Colonic mucosa (tissue), 4 donors: ENCODE data around the gene TFIP11. TPM values are rescaled to one million over a fixed set of nuclear protein-coding genes. Genes with fewer than 3 reads are reported as not detected.

Experiments
- DNase-seq: peaks from one replicate; pipeline ENCODE4 v3.0.0-alpha.2; 2020
- H3K27ac ChIP-seq: fragments of 200-600 bp; one replicate; pipeline ENCODE4 v1.8.0; 2021
- H3K27me3 ChIP-seq: fragments of 200-600 bp; one replicate; pipeline ENCODE4 v1.8.0; 2021
- H3K36me3 ChIP-seq: fragments of 200-600 bp; one replicate; pipeline ENCODE4 v1.8.0; 2021
- H3K4me1 ChIP-seq: fragments of 200-600 bp; one replicate; pipeline ENCODE4 v1.8.0; 2021; ENCODE audit warnings: mild to moderate bottlenecking
- H3K4me3 ChIP-seq: fragments of 200-600 bp; one replicate; pipeline ENCODE4 v1.8.0; 2021
- H3K9ac ChIP-seq, 2 donors: one replicate each; pipeline ENCODE4 v1.7.0; 2013; ENCODE audit warnings: control low read depth in 2 of 2, low read depth in 2 of 2, low read length in 2 of 2
- H3K9me3 ChIP-seq: fragments of 200-600 bp; one replicate; pipeline ENCODE4 v1.8.0; 2021
- CTCF ChIP-seq: fragments of 200-600 bp; IDR thresholded peaks from one replicate; pipeline ENCODE4 v1.8.0; 2022; ENCODE audit warnings: antibody characterized with exemption, mild to moderate bottlenecking
- intact Hi-C: fragments of 100-400 bp; cut with DNase I; formaldehyde crosslinking; loops from one replicate; pipeline ENCODE4 v1.14.1; 2022
- total RNA-seq, 2 donors: library from RNA; stranded (reverse); fragmentation: NEBNext Ultra II Directional in 1 of 2; extraction: Animal tissue kit (Norgen Biotek cat#: 25700) in 1 of 2; gene quantifications; one replicate each; pipeline ENCODE4 v1.2.1, GENCODE V29; 2021
- donor health status: healthy.
- donor health status: DM: no; HTN: no; CAD: no.
- donor health status: DM: no; HTN: no; CAD: no.

Gene TFIP11
- total RNA-seq, 2 donors from 2014 or later: 31.8 to 36.4 TPM

- no peaks in the 10 kb centered on the region for H3K36me3 ChIP-seq
- no peaks in the 10 kb centered on the region for H3K4me1 ChIP-seq
- TF ChIP-seq CTCF: no peak
- no peaks in the 10 kb centered on the region for H3K27me3 ChIP-seq
- no peak overlapping the region for H3K9ac ChIP-seq
- no peaks in the 10 kb centered on the region for H3K9me3 ChIP-seq
- DNase-seq: no peak
- intact Hi-C loops: loop anchor here (10.0 kb wide), 1 partner anchor 697 kb away; no protein-coding TSS in a partner anchor
- no peak overlapping the region for H3K4me3 ChIP-seq
- H3K27ac ChIP-seq: no peak overlapping the region
Observed at GRCh38 chr22:26551568-26551967, 39.3 kb upstream of the TFIP11 start.

- DNase-seq: no peak
Observed at GRCh38 chr22:26550498-26551033, 38.3 kb upstream of the TFIP11 start.

GRCh38 chr22:26549902-26550497 is 37.7 kb upstream of the TFIP11 start:
- intact Hi-C loops: loop anchor here (10.0 kb wide), 1 partner anchor 695 kb away; no protein-coding TSS in a partner anchor
- Histone ChIP-seq H3K4me1 (no peaks in the 10 kb centered on the region), H3K9ac (no peak overlapping the region), H3K9me3 (no peaks in the 10 kb centered on the region), H3K4me3 (no peak overlapping the region), H3K27me3 (no peaks in the 10 kb centered on the region), H3K36me3 (no peaks in the 10 kb centered on the region), H3K27ac (no peak overlapping the region)
- no peak for DNase-seq
- no peak for TF ChIP-seq CTCF

More at GRCh38 chr22:26550498-26551033, 38.3 kb upstream of the TFIP11 start:
- no peak overlapping the region for H3K4me3 ChIP-seq
- H3K27ac ChIP-seq: no peak overlapping the region
- TF ChIP-seq CTCF: no peak
- H3K9me3 ChIP-seq: no peaks in the 10 kb centered on the region
- no peaks in the 10 kb centered on the region for H3K27me3 ChIP-seq
- no peak overlapping the region for H3K9ac ChIP-seq
- intact Hi-C loops: loop anchor here (10.0 kb wide), 1 partner anchor 696 kb away; no protein-coding TSS in a partner anchor
- H3K36me3 ChIP-seq: no peaks in the 10 kb centered on the region
- no peaks in the 10 kb centered on the region for H3K4me1 ChIP-seq

GRCh38 chr22:26548984-26549383 is 36.7 kb upstream of the TFIP11 start:
- intact Hi-C loops: no loop called here
- Histone ChIP-seq H3K4me3 (no peak overlapping the region), H3K27me3 (no peaks in the 10 kb centered on the region), H3K36me3 (no peaks in the 10 kb centered on the region), H3K4me1 (no peaks in the 10 kb centered on the region), H3K27ac (no peak overlapping the region), H3K9ac (no peak overlapping the region), H3K9me3 (no peaks in the 10 kb centered on the region)
- no peak for DNase-seq
- no peak for TF ChIP-seq CTCF

GRCh38 chr22:26548303-26548702 is 36.0 kb upstream of the TFIP11 start:
- intact Hi-C loops: no loop called here
- H3K9ac ChIP-seq: no peak overlapping the region
- H3K27me3 ChIP-seq: no peaks in the 10 kb centered on the region
- H3K4me3 ChIP-seq: no peak overlapping the region
- DNase-seq: no peak
- no peaks in the 10 kb centered on the region for H3K9me3 ChIP-seq
- no peak for TF ChIP-seq CTCF
- no peak overlapping the region for H3K27ac ChIP-seq
- no peaks in the 10 kb centered on the region for H3K4me1 ChIP-seq
- no peaks in the 10 kb centered on the region for H3K36me3 ChIP-seq
